Cerebellar nuclear complex (tissue), 1 donor: ENCODE measurements around the gene CACNB4.
"Not testable (repeated sequence)": the region's sequence is repeated elsewhere in the genome, so short reads cannot be mapped to it uniquely, and the experiment has no call there.

ENCODE experiments used
- DNase-seq, 2 experiments: peaks; one replicate each; lab custom pipeline; 2025; lab: John Stamatoyannopoulos, UW

The CACNB4 gene

GRCh38 chr2:152098496-152099366 lies at the start of gene CACNB4:
TSS of gene CACNB4 (minus strand) at chr2:152099044.
- no peak for DNase-seq

- no peak for DNase-seq
Measured at GRCh38 chr2:152134488-152135280, 35.8 kb upstream of the CACNB4 start.

- no peak for DNase-seq
Measured at GRCh38 chr2:152132306-152132705, 33.5 kb upstream of the CACNB4 start.

GRCh38 chr2:152127628-152128027 lies 28.8 kb upstream of the CACNB4 start:
- DNase-seq = no peak

GRCh38 chr2:152126664-152127063 lies 27.8 kb upstream of the CACNB4 start:
- DNase-seq = no peak

GRCh38 chr2:152122161-152122560 lies 23.3 kb upstream of the CACNB4 start:
- no peak for DNase-seq

GRCh38 chr2:152120430-152120829 lies 21.6 kb upstream of the CACNB4 start:
- no peak for DNase-seq

GRCh38 chr2:152115952-152116351 lies 17.1 kb upstream of the CACNB4 start:
- no peak for DNase-seq

- no peak for DNase-seq
Measured at GRCh38 chr2:152114366-152114765, 15.5 kb upstream of the CACNB4 start.

GRCh38 chr2:152107140-152107539 lies 8.3 kb upstream of the CACNB4 start:
- DNase-seq = not testable (repeated sequence)

GRCh38 chr2:152106464-152106863 lies 7.6 kb upstream of the CACNB4 start:
- DNase-seq = no peak

- no peak for DNase-seq
Measured at GRCh38 chr2:152103271-152103670, 4.4 kb upstream of the CACNB4 start.

- no peak for DNase-seq
Measured at GRCh38 chr2:152100961-152101360, 2.1 kb upstream of the CACNB4 start.

GRCh38 chr2:152099367-152100050 lies 665 bp upstream of the CACNB4 start:
- no peak for DNase-seq

- DNase-seq = no peak
Measured at GRCh38 chr2:152097801-152098495, 896 bp downstream of the CACNB4 start.

- DNase-seq = no peak
Measured at GRCh38 chr2:152097290-152097800, 1.5 kb downstream of the CACNB4 start.

- DNase-seq = no peak
Measured at GRCh38 chr2:152095146-152095545, 3.7 kb downstream of the CACNB4 start.

GRCh38 chr2:152094014-152094413 lies 4.8 kb downstream of the CACNB4 start:
- no peak for DNase-seq

GRCh38 chr2:152093464-152093863 lies 5.4 kb downstream of the CACNB4 start:
- peak in 1 of 2 experiments; percentile 9 for DNase-seq

- DNase-seq = no peak
Measured at GRCh38 chr2:152092095-152092494, 6.7 kb downstream of the CACNB4 start.

GRCh38 chr2:152090726-152091125 lies 8.1 kb downstream of the CACNB4 start:
- DNase-seq = not testable (repeated sequence)

GRCh38 chr2:152089238-152089637 lies 9.6 kb downstream of the CACNB4 start:
- no peak for DNase-seq
